ENCODE results near the gene GLP2R.

GLP2R gene

GRCh38 chr17:9859781-9860180 lies 34.1 kb downstream of the GLP2R start:
- no peak for DNase-seq

- DNase-seq = no peak
Observed at GRCh38 chr17:9860851-9861250, 35.1 kb downstream of the GLP2R start.

- no peak for DNase-seq
Observed at GRCh38 chr17:9862220-9862619, 36.5 kb downstream of the GLP2R start.

GRCh38 chr17:9862949-9863348 lies 37.2 kb downstream of the GLP2R start:
- no peak for DNase-seq

- no peak for DNase-seq
Observed at GRCh38 chr17:9865586-9865985, 39.9 kb downstream of the GLP2R start.

GRCh38 chr17:9868552-9868951 lies 42.8 kb downstream of the GLP2R start:
- no peak for DNase-seq

- DNase-seq = no peak
Observed at GRCh38 chr17:9872852-9873251, 47.1 kb downstream of the GLP2R start.

- DNase-seq = no peak
Observed at GRCh38 chr17:9874722-9875121, 49.0 kb downstream of the GLP2R start.

GRCh38 chr17:9875441-9875840 lies 49.7 kb downstream of the GLP2R start:
- DNase-seq = no peak

GRCh38 chr17:9878356-9878755 lies 52.6 kb downstream of the GLP2R start:
- no peak for DNase-seq

GRCh38 chr17:9878786-9879525 lies 53.2 kb downstream of the GLP2R start:
- no peak for DNase-seq

GRCh38 chr17:9880582-9880999 lies 54.9 kb downstream of the GLP2R start:
- DNase-seq = peak in 1 of 2 donors; percentile 2

- no peak for DNase-seq
Observed at GRCh38 chr17:9883451-9883850, 57.7 kb downstream of the GLP2R start.

GRCh38 chr17:9886141-9886930 lies 60.6 kb downstream of the GLP2R start:
- no peak for DNase-seq

- no peak for DNase-seq
Observed at GRCh38 chr17:9887508-9887907, 61.8 kb downstream of the GLP2R start.

- DNase-seq = no peak
Observed at GRCh38 chr17:9890124-9890523, 64.4 kb downstream of the GLP2R start.

GRCh38 chr17:9893411-9894012 lies 67.8 kb downstream of the GLP2R start:
- no peak for DNase-seq

- DNase-seq = no peak
Observed at GRCh38 chr17:9894231-9894630, 68.5 kb downstream of the GLP2R start.

- no peak for DNase-seq
Observed at GRCh38 chr17:9895923-9896322, 70.2 kb downstream of the GLP2R start.

GRCh38 chr17:9897372-9897968 lies 71.7 kb downstream of the GLP2R start:
- DNase-seq = no peak

GRCh38 chr17:9898812-9899211 lies 73.1 kb downstream of the GLP2R start:
- no peak for DNase-seq

GRCh38 chr17:9899280-9900043 lies 73.7 kb downstream of the GLP2R start:
- DNase-seq = no peak

Data from CD4-positive, alpha-beta T cell treated with Interleukin-1 beta for 1 hour (primary cell).